Measurements from ENCODE around the gene RNF222. TPM values are rescaled to one million over a fixed set of nuclear protein-coding genes. Genes with fewer than 3 reads are reported as not detected.

RNF222 gene
- total and polyA plus RNA-seq, 2 experiments from 2014 or later, result 0.07 TPM; not detected in 1

- peaks cover 4% of the 10 kb centered on the region for H3K27me3 Mint-ChIP-seq (ENCODE audit: insufficient read depth, low read depth, poor library complexity)
- no peak for TF ChIP-seq CREB1 (CRISPR knock-in tag; IDR thresholded peaks at IDR 0.05; ENCODE audit: low read depth)
- TF ChIP-seq ZNF114 (CRISPR knock-in tag; IDR thresholded peaks at IDR 0.05), result no peak
- TF ChIP-seq STAT1 (IDR thresholded peaks at IDR 0.05; ENCODE audit: unreplicated experiment), result no peak
- no peak for TF ChIP-seq POLR2AphosphoS5 (IDR thresholded peaks at IDR 0.05; ENCODE audit: low read depth)
- no peak for TF ChIP-seq EZH2phosphoT487 (IDR thresholded peaks at IDR 0.05; ENCODE audit: unreplicated experiment)
- no peak for TF ChIP-seq ZNF331 (CRISPR knock-in tag; IDR thresholded peaks at IDR 0.05; ENCODE audit: low read depth)
- no peak for TF ChIP-seq ZNF462 (CRISPR knock-in tag; IDR thresholded peaks at IDR 0.05)
- TF ChIP-seq REST (IDR thresholded peaks at IDR 0.05; ENCODE audit: unreplicated experiment), result no peak
- no peak for TF ChIP-seq EZH2 (IDR thresholded peaks at IDR 0.05; ENCODE audit: low read depth, unreplicated experiment)
- TF ChIP-seq JUNB (IDR thresholded peaks at IDR 0.05; ENCODE audit: unreplicated experiment), result no peak
- no peak for TF ChIP-seq CTCF (conservative IDR thresholded peaks at IDR 0.05; ENCODE audit: low read depth in 2 of 2)
- no peak for TF ChIP-seq NANOG (IDR thresholded peaks at IDR 0.05; ENCODE audit: borderline replicate concordance)
- TF ChIP-seq ETS1 (IDR thresholded peaks at IDR 0.05), result no peak
- H3F3A ChIP-seq (replicated peaks; ENCODE audit: low read depth), result no peaks in the 10 kb centered on the region
- H3K9me3 Mint-ChIP-seq, result no peaks in the 10 kb centered on the region
- peaks cover 5% of the 10 kb centered on the region; the same call in 1 of the 2 replicates for H4K20me1 ChIP-seq (replicated peaks; ENCODE audit: insufficient read depth)
- H3K4me1 ChIP-seq (ENCODE audit: insufficient read depth), result peaks cover 7% of the 10 kb centered on the region
- no peak for DNase-seq (ENCODE audit: low spot score)
- no peak overlapping the region for H3K4me3 Mint-ChIP-seq
- no peak overlapping the region for H3K27ac Mint-ChIP-seq
- H3K4me1 Mint-ChIP-seq, result peaks cover 7% of the 10 kb centered on the region; the same call in 2 of the 3 replicates
- no peak overlapping the region for H2AFZ ChIP-seq
- no peaks in the 10 kb centered on the region for H3K27me3 ChIP-seq (ENCODE audit: insufficient read depth)
- H3K27ac ChIP-seq (ENCODE audit: low read depth), result no peak overlapping the region
- peaks cover 5% of the 10 kb centered on the region; the same call in 2 of the 3 replicates for H3K36me3 Mint-ChIP-seq (ENCODE audit: low read depth)
- peaks cover 68% of the 10 kb centered on the region for H3K79me2 ChIP-seq (replicated peaks; ENCODE audit: insufficient read depth)
- no peak overlapping the region for H3K4me3 ChIP-seq
- no peak for ATAC-seq
- no peaks in the 10 kb centered on the region for H3K36me3 ChIP-seq (ENCODE audit: insufficient read depth)
- no peak overlapping the region for H3K4me2 ChIP-seq
- no peaks in the 10 kb centered on the region for H3K9me2 ChIP-seq (ENCODE audit: insufficient read depth)
These were observed 40.8 kb upstream of the RNF222 start for GRCh38 chr17:8438441-8438840.

All from GM23338 (cell line).